H1 (cell line): Measurements from ENCODE around the gene CCNL2. TPM values are rescaled to one million over a fixed set of nuclear protein-coding genes. Genes with fewer than 3 reads are reported as not detected.

Experiments
- CTCF ChIA-PET: fragments of 300-600 bp; sonication (Branson Sonifier 250); formaldehyde crosslinking; loops from one replicate; lab custom pipeline; 2021; ENCODE audit not compliant: partially characterized antibody; lab: Charles Lee
- POLR2A ChIA-PET: fragments of 300-600 bp; sonication (Branson Sonifier 250); formaldehyde crosslinking; loops from one replicate; lab custom pipeline; 2021; ENCODE audit warnings: inconsistent platforms; ENCODE audit not compliant: partially characterized antibody; lab: Charles Lee
- DNase-seq, 2 experiments: peaks; one replicate each; pipeline versions ENCODE4 v3.0.0 to v3.0.0-alpha.2; 2010 to 2022; ENCODE audit warnings: low spot score in 2 of 2, low read depth in 1 of 2, mixed read lengths in 1 of 2
- FAIRE-seq: peaks from 2 replicates; lab custom pipeline; 2011; peaks lifted over from hg19 to GRCh38; lab: Jason Lieb, UNC
- H2AFZ ChIP-seq: 2 replicates; pipeline ENCODE4 v1.8.1; 2012; ENCODE audit warnings: low read length, inconsistent platforms
- H2AK5ac ChIP-seq: 2 replicates; pipeline ENCODE4 v1.6.1; 2013; ENCODE audit warnings: low read depth, low read length
- H2BK120ac ChIP-seq: replicated peaks from 2 replicates; pipeline ENCODE3; 2013; ENCODE audit warnings: low read depth, low read length, inconsistent platforms
- H2BK12ac ChIP-seq: 2 replicates; pipeline ENCODE4 v1.6.1; 2013; ENCODE audit warnings: low read depth, low read length
- H2BK15ac ChIP-seq: 2 replicates; pipeline ENCODE4 v1.6.1; 2013; ENCODE audit warnings: low read length
- H2BK20ac ChIP-seq: 2 replicates; pipeline ENCODE4 v1.6.1; 2013; ENCODE audit warnings: low read length
- H2BK5ac ChIP-seq: 2 replicates; pipeline ENCODE4 v1.6.1; 2013; ENCODE audit warnings: low read depth, low read length
- H3K14ac ChIP-seq: 2 replicates; pipeline ENCODE4 v1.6.1; 2013; ENCODE audit warnings: inconsistent platforms; ENCODE audit not compliant: insufficient read length
- H3K18ac ChIP-seq: 2 replicates; pipeline ENCODE4 v1.6.1; 2013; ENCODE audit warnings: low read length; ENCODE audit errors: extremely low read depth
- H3K23ac ChIP-seq: 2 replicates; pipeline ENCODE4 v1.6.1; 2013; ENCODE audit warnings: inconsistent platforms; ENCODE audit not compliant: insufficient read length
- H3K23me2 ChIP-seq: 2 replicates; pipeline ENCODE4 v1.6.1; 2013; ENCODE audit warnings: low read depth, low read length
- H3K27ac ChIP-seq: 2 replicates; pipeline ENCODE4 v1.6.1; 2011; ENCODE audit warnings: low read depth, low read length, inconsistent platforms
- H3K27me3 ChIP-seq, 4 experiments: replicated peaks in 1 of 4; 1 replicate in 1 of 4; 2 replicates in 3 of 4; pipeline versions ENCODE4 v1.6.1 to v1.8.1; 2011 to 2013; ENCODE audit warnings: low read length in 3 of 4, mild to moderate bottlenecking in 3 of 4, inconsistent platforms in 2 of 4, mixed read lengths in 2 of 4, moderate library complexity in 1 of 4; ENCODE audit not compliant: control insufficient read depth in 3 of 4, insufficient read depth in 3 of 4; ENCODE audit errors: extremely low read depth in 1 of 4
- H3K36me3 ChIP-seq, 4 experiments: 2 replicates each; pipeline versions ENCODE4 v1.6.1 to v1.8.1; 2011 to 2013; ENCODE audit warnings: mild to moderate bottlenecking in 4 of 4, low read length in 3 of 4, moderate library complexity in 2 of 4, control low read depth in 1 of 4, inconsistent platforms in 1 of 4; ENCODE audit not compliant: insufficient read depth in 4 of 4, control insufficient read depth in 2 of 4
- H3K4ac ChIP-seq: replicated peaks from 2 replicates; pipeline ENCODE3; 2013; ENCODE audit warnings: low read length, low read depth, mixed read lengths, inconsistent platforms; ENCODE audit not compliant: insufficient read length
- H3K4me1 ChIP-seq, 4 experiments: replicated peaks in 1 of 4; 1 replicate in 1 of 4; 2 replicates in 3 of 4; pipeline versions ENCODE4 v1.6.1 to v1.8.1; 2011 to 2013; ENCODE audit warnings: low read length in 3 of 4, inconsistent platforms in 2 of 4, mixed read lengths in 1 of 4; ENCODE audit not compliant: insufficient read depth in 4 of 4, control insufficient read depth in 3 of 4
- H3K4me2 ChIP-seq, 2 experiments: 2 replicates each; pipeline versions ENCODE4 v1.6.1 to v1.8.1; 2011 to 2013; ENCODE audit warnings: low read depth in 2 of 2, low read length in 2 of 2, control low read depth in 1 of 2, inconsistent platforms in 1 of 2, mild to moderate bottlenecking in 1 of 2; ENCODE audit not compliant: insufficient read depth in 1 of 2
- H3K4me3 ChIP-seq, 4 experiments: fragments of 200-600, 300-600 bp in 1 of 4; sonication (generic), shearing (Covaris generic), sonication (Bioruptor Twin) in 1 of 4; 2 replicates each; pipeline versions ENCODE4 v1.5.1 to v1.8.1; 2011 to 2016; ENCODE audit warnings: low read length in 4 of 4, low read depth in 3 of 4, control low read depth in 2 of 4, inconsistent platforms in 2 of 4, mild to moderate bottlenecking in 2 of 4, mixed read lengths in 1 of 4, moderate library complexity in 1 of 4; ENCODE audit not compliant: insufficient read depth in 2 of 4; ENCODE audit errors: extremely low read depth in 1 of 4
- H3K56ac ChIP-seq: replicated peaks from 2 replicates; pipeline ENCODE3; 2013; ENCODE audit warnings: low read depth, mild to moderate bottlenecking, mixed read lengths, low read length, inconsistent platforms; ENCODE audit not compliant: insufficient read length
- H3K79me1 ChIP-seq: 2 replicates; pipeline ENCODE4 v1.6.1; 2013; ENCODE audit warnings: low read depth, low read length, control low read depth
- H3K79me2 ChIP-seq, 2 experiments: 2 replicates each; pipeline versions ENCODE4 v1.6.1 to v1.8.1; 2012 to 2013; ENCODE audit warnings: low read length in 2 of 2, mild to moderate bottlenecking in 2 of 2, inconsistent platforms in 1 of 2; ENCODE audit not compliant: insufficient read depth in 2 of 2, control insufficient read depth in 1 of 2
- H3K9ac ChIP-seq, 4 experiments: replicated peaks in 1 of 4; 1 replicate in 1 of 4; 2 replicates in 3 of 4; pipeline versions ENCODE4 v1.6.1 to v1.8.1; 2011 to 2013; ENCODE audit warnings: low read depth in 3 of 4, low read length in 3 of 4, control low read depth in 2 of 4, mild to moderate bottlenecking in 2 of 4, moderate library complexity in 2 of 4, inconsistent platforms in 1 of 4; ENCODE audit errors: extremely low read depth in 1 of 4
- H3K9me3 ChIP-seq, 2 experiments: 2 replicates each; pipeline versions ENCODE4 v1.6.1 to v1.8.1; 2012 to 2013; ENCODE audit warnings: mild to moderate bottlenecking in 2 of 2, moderate library complexity in 2 of 2, control low read depth in 1 of 2, inconsistent platforms in 1 of 2, low read depth in 1 of 2, low read length in 1 of 2, mixed read lengths in 1 of 2; ENCODE audit not compliant: insufficient read depth in 2 of 2
- H4K20me1 ChIP-seq, 2 experiments: replicated peaks in 1 of 2; 2 replicates each; pipeline versions ENCODE3 to v1.8.1; 2011 to 2013; ENCODE audit warnings: inconsistent platforms in 2 of 2, low read length in 2 of 2, mild to moderate bottlenecking in 1 of 2; ENCODE audit not compliant: insufficient read depth in 2 of 2, control insufficient read depth in 1 of 2
- H4K5ac ChIP-seq: 2 replicates; pipeline ENCODE4 v1.6.1; 2013; ENCODE audit warnings: low read length, low read depth, mixed read lengths, inconsistent platforms; ENCODE audit not compliant: insufficient read length
- H4K8ac ChIP-seq: 2 replicates; pipeline ENCODE4 v1.8.0; 2013; ENCODE audit warnings: mild to moderate bottlenecking, moderate library complexity, low read length, inconsistent platforms; ENCODE audit not compliant: insufficient read depth; ENCODE audit errors: extremely low read depth
- H4K91ac ChIP-seq: replicated peaks from 2 replicates; pipeline ENCODE3; 2013; ENCODE audit warnings: low read length, mixed read lengths, inconsistent platforms; ENCODE audit not compliant: insufficient read length
- FOSL1 ChIP-seq: IDR thresholded peaks from 2 replicates; pipeline ENCODE4 v1.6.1; 2011; ENCODE audit warnings: mild to moderate bottlenecking, low read depth, low read length, moderate library complexity; ENCODE audit not compliant: insufficient read depth
- whole genome bisulfite sequencing, 2 experiments: shearing (Covaris generic) in 1 of 2; methylation state at CpG; one replicate each; pipeline versions ENCODE4 v1.1.6 to v1.1.7; 2013 to 2015; ENCODE audit warnings: low lambda C conversion rate in 2 of 2, mixed read lengths in 2 of 2, inconsistent platforms in 1 of 2, low coverage in 1 of 2, missing lambda C conversion rate in 1 of 2; ENCODE audit not compliant: insufficient replicate concordance in 2 of 2, insufficient coverage in 1 of 2, insufficient read length in 1 of 2; ENCODE audit errors: extremely low coverage in 1 of 2, missing lambda C conversion rate in 1 of 2; 5-methylcytosine and 5-hydroxymethylcytosine counted together
- microRNA-seq, 2 experiments: library from miRNA; unstranded; fragments of <30 nt; microRNA quantifications; one replicate each; pipeline versions ENCODE4 to v1.2.0, GENCODE V29; 2016 to 2020; ENCODE audit warnings: borderline microRNAs expressed in 2 of 2, borderline number of aligned reads in 2 of 2, borderline replicate concordance in 1 of 2
- polyA plus RNA-seq, 7 experiments: library from polyadenylated mRNA; depleted of rRNA in 3 of 7; stranded (reverse) in 5 of 7; unstranded in 2 of 7; fragments of >200 nt in 5 of 7; fragments of 200-250 nt in 2 of 7; gene quantifications; 1 replicate in 5 of 7; 2 replicates in 1 of 7; 4 replicates in 1 of 7; pipeline versions ENCODE4 v1.2.1 to v1.2.3, GENCODE V29; 2011 to 2013; ENCODE audit warnings: missing spikeins in 2 of 7, mixed read lengths in 2 of 7
- total RNA-seq: library from RNA; stranded (reverse); fragmentation: NEBNext Ultra II Directional; extraction: Animal tissue kit (Norgen Biotek cat#: 25700); gene quantifications from 2 replicates; pipeline ENCODE4 v1.2.1, GENCODE V29; 2021

CCNL2 gene
- total and polyA plus RNA-seq, 2 of the 8 experiments (the other 6 are each of a cell fraction or from before 2014, with no cell fraction given), result 79.8 to 120 TPM

GRCh38 chr1:1335792-1336248, 63.3 kb downstream of the CCNL2 start:
- no peak overlapping the region for H2AK5ac ChIP-seq
- H2AFZ ChIP-seq, result no peak overlapping the region
- FAIRE-seq (no peak), DNase-seq (no peak)
- no peak overlapping the region for H2BK15ac ChIP-seq
- no peak overlapping the region for H3K18ac ChIP-seq
- no peak overlapping the region for H3K56ac ChIP-seq
- H3K4ac ChIP-seq, result no peak overlapping the region
- H4K5ac ChIP-seq, result no peak overlapping the region
- H4K20me1 ChIP-seq, result peaks cover 11 to 30% of the 10 kb centered on the region in 2 experiments
- H3K36me3 ChIP-seq, result peaks cover 2 to 32% (median 8%) of the 10 kb centered on the region in 4 experiments; a peak in 7 of 8 replicates
- H3K4me1 ChIP-seq, result no peaks in the 10 kb centered on the region; a peak in 2 of 7 replicates
- no peaks in the 10 kb centered on the region; the same call in 1 of the 2 replicates for H3K23me2 ChIP-seq
- TF ChIP-seq FOSL1, result no peak
- no peak overlapping the region for H3K14ac ChIP-seq
- no peak overlapping the region for H4K8ac ChIP-seq
- no peak overlapping the region for H3K4me2 ChIP-seq
- H3K9me3 ChIP-seq, result peaks cover 0 to 2% of the 10 kb centered on the region in 2 experiments; a peak in 1 of 4 replicates
- no peak overlapping the region for H3K27ac ChIP-seq
- peaks cover 6% of the 10 kb centered on the region; the same call in 1 of the 2 replicates for H3K79me1 ChIP-seq
- ChIA-PET CTCF (interaction anchor here (1.3 to 3.2 kb wide), 3 partner anchors 8 to 35 kb away, joined by 3 to 13 read pairs (median 3); partner anchors contain the start of gene DVL1), POLR2A (interaction anchor here (0.8 to 9.0 kb wide), 9 partner anchors 9 to 83 kb away, joined by 3 to 134 read pairs (median 7); partner anchors contain the start of gene DVL1)
- no peaks in the 10 kb centered on the region; a peak in 1 of 7 replicates for H3K27me3 ChIP-seq
- no peak overlapping the region for H3K9ac ChIP-seq
- 92% methylated on average over 7 of the region's 21 CpGs; no CpG with 5 or more reads in 1 of the 2 experiments for WGBS, 2 experiments
- H3K4me3 ChIP-seq, result no peak overlapping the region
- H2BK5ac ChIP-seq, result no peak overlapping the region
- no peak overlapping the region for H3K23ac ChIP-seq
- H2BK120ac ChIP-seq, result no peak overlapping the region
- no peak overlapping the region for H2BK12ac ChIP-seq
- no peak overlapping the region for H4K91ac ChIP-seq
- H3K79me2 ChIP-seq, result no peaks in the 10 kb centered on the region
- no peak overlapping the region for H2BK20ac ChIP-seq

Small RNA genes lying within 50 kb of the gene (microRNA-seq; reads per million reads assigned to microRNA genes)
- gene MIR6808, result 0 reads per million in 2 experiments

Other genes with a start within 250 kb of the CCNL2 start
- 1.6 and 1.7 TPM in 2 replicates for gene TTLL10, start 225.5 kb downstream of the CCNL2 start, total RNA-seq
- 1.1 and 2.0 TPM in 2 replicates for gene TTLL10, start 225.5 kb downstream of the CCNL2 start, polyA plus RNA-seq (2011; rRNA removed)
- gene TNFRSF18, start 192.7 kb downstream of the CCNL2 start, total RNA-seq, result 0.92 and 1.5 TPM in 2 replicates
- 2.5 and 2.7 TPM in 2 replicates for gene TNFRSF18, start 192.7 kb downstream of the CCNL2 start, polyA plus RNA-seq (2011; rRNA removed)
- gene TNFRSF4, start 185.2 kb downstream of the CCNL2 start, total RNA-seq, result not detected in 2 replicates
- 0.06 TPM in 1 of 2 replicates, not detected in the other for gene TNFRSF4, start 185.2 kb downstream of the CCNL2 start, polyA plus RNA-seq (2011; rRNA removed)
- 72.2 and 75.6 TPM in 2 replicates for gene SDF4, start 167.3 kb downstream of the CCNL2 start, total RNA-seq
- 45.5 and 69.8 TPM in 2 replicates for gene SDF4, start 167.3 kb downstream of the CCNL2 start, polyA plus RNA-seq (2011; rRNA removed)
- gene B3GALT6, start 167.1 kb downstream of the CCNL2 start, total RNA-seq, result 18.2 and 18.4 TPM in 2 replicates
- 20.4 and 23.1 TPM in 2 replicates for gene B3GALT6, start 167.1 kb downstream of the CCNL2 start, polyA plus RNA-seq (2011; rRNA removed)
- gene C1QTNF12, start 152.6 kb downstream of the CCNL2 start, total RNA-seq, result 3.7 and 4.9 TPM in 2 replicates
- 2.1 and 4.8 TPM in 2 replicates for gene C1QTNF12, start 152.6 kb downstream of the CCNL2 start, polyA plus RNA-seq (2011; rRNA removed)
- 67.2 and 67.9 TPM in 2 replicates for gene UBE2J2, start 125.5 kb downstream of the CCNL2 start, total RNA-seq
- gene UBE2J2, start 125.5 kb downstream of the CCNL2 start, polyA plus RNA-seq (2011; rRNA removed), result 33.6 and 47.3 TPM in 2 replicates
- 0.90 and 1.2 TPM in 2 replicates for gene SCNN1D, start 118.9 kb downstream of the CCNL2 start, total RNA-seq
- gene SCNN1D, start 118.9 kb downstream of the CCNL2 start, polyA plus RNA-seq (2011; rRNA removed), result 2.5 and 4.1 TPM in 2 replicates
- gene ACAP3, start 91.4 kb downstream of the CCNL2 start, total RNA-seq, result 26.5 and 28.3 TPM in 2 replicates
- gene ACAP3, start 91.4 kb downstream of the CCNL2 start, polyA plus RNA-seq (2011; rRNA removed), result 14.8 and 30.0 TPM in 2 replicates
- 38.8 and 40.1 TPM in 2 replicates for gene PUSL1, start 90.7 kb downstream of the CCNL2 start, total RNA-seq
- 87.4 and 108 TPM in 2 replicates for gene PUSL1, start 90.7 kb downstream of the CCNL2 start, polyA plus RNA-seq (2011; rRNA removed)
- gene INTS11, start 74.7 kb downstream of the CCNL2 start, total RNA-seq, result 113 and 116 TPM in 2 replicates
- gene INTS11, start 74.7 kb downstream of the CCNL2 start, polyA plus RNA-seq (2011; rRNA removed), result 243 and 324 TPM in 2 replicates
- 10.6 and 13.3 TPM in 2 replicates for gene CPTP, start 74.5 kb downstream of the CCNL2 start, total RNA-seq
- 8.1 and 13.4 TPM in 2 replicates for gene CPTP, start 74.5 kb downstream of the CCNL2 start, polyA plus RNA-seq (2011; rRNA removed)
- 0.11 and 0.19 TPM in 2 replicates for gene TAS1R3, start 68.1 kb downstream of the CCNL2 start, total RNA-seq
- 0.03 and 0.16 TPM in 2 replicates for gene TAS1R3, start 68.1 kb downstream of the CCNL2 start, polyA plus RNA-seq (2011; rRNA removed)
- gene DVL1, start 49.9 kb downstream of the CCNL2 start, total RNA-seq, result 56.0 and 58.9 TPM in 2 replicates
- gene DVL1, start 49.9 kb downstream of the CCNL2 start, polyA plus RNA-seq (2011; rRNA removed), result 39.4 and 59.8 TPM in 2 replicates
- gene MXRA8, start 40.8 kb downstream of the CCNL2 start, total RNA-seq, result 10.0 and 10.5 TPM in 2 replicates
- 17.2 and 35.4 TPM in 2 replicates for gene MXRA8, start 40.8 kb downstream of the CCNL2 start, polyA plus RNA-seq (2011; rRNA removed)
- gene AURKAIP1, start 24.1 kb downstream of the CCNL2 start, total RNA-seq, result 194 TPM in 2 replicates
- 87.8 and 138 TPM in 2 replicates for gene AURKAIP1, start 24.1 kb downstream of the CCNL2 start, polyA plus RNA-seq (2011; rRNA removed)
- gene MRPL20, start 8.0 kb upstream of the CCNL2 start, total RNA-seq, result 126 and 130 TPM in 2 replicates
- gene MRPL20, start 8.0 kb upstream of the CCNL2 start, polyA plus RNA-seq (2011; rRNA removed), result 138 and 151 TPM in 2 replicates
- 1.8 and 2.2 TPM in 2 replicates for gene ANKRD65, start 21.9 kb upstream of the CCNL2 start, total RNA-seq
- gene ANKRD65, start 21.9 kb upstream of the CCNL2 start, polyA plus RNA-seq (2011; rRNA removed), result 1.7 and 2.0 TPM in 2 replicates
- 36.6 and 42.0 TPM in 2 replicates for gene VWA1, start 36.4 kb upstream of the CCNL2 start, total RNA-seq
- gene VWA1, start 36.4 kb upstream of the CCNL2 start, polyA plus RNA-seq (2011; rRNA removed), result 16.0 and 19.5 TPM in 2 replicates
- gene ATAD3C, start 50.4 kb upstream of the CCNL2 start, total RNA-seq, result 1.3 and 2.0 TPM in 2 replicates
- gene ATAD3C, start 50.4 kb upstream of the CCNL2 start, polyA plus RNA-seq (2011; rRNA removed), result 2.7 and 2.8 TPM in 2 replicates
- 63.0 and 64.4 TPM in 2 replicates for gene ATAD3B, start 72.4 kb upstream of the CCNL2 start, total RNA-seq
- gene ATAD3B, start 72.4 kb upstream of the CCNL2 start, polyA plus RNA-seq (2011; rRNA removed), result 31.3 and 43.9 TPM in 2 replicates
- 63.7 and 64.7 TPM in 2 replicates for gene ATAD3A, start 112.8 kb upstream of the CCNL2 start, total RNA-seq
- 28.3 and 46.7 TPM in 2 replicates for gene ATAD3A, start 112.8 kb upstream of the CCNL2 start, polyA plus RNA-seq (2011; rRNA removed)
- 3.6 and 6.6 TPM in 2 replicates for gene TMEM240, start 141.3 kb upstream of the CCNL2 start, total RNA-seq
- 5.7 and 7.6 TPM in 2 replicates for gene TMEM240, start 141.3 kb upstream of the CCNL2 start, polyA plus RNA-seq (2011; rRNA removed)
- gene SSU72, start 175.5 kb upstream of the CCNL2 start, total RNA-seq, result 165 and 170 TPM in 2 replicates
- gene SSU72, start 175.5 kb upstream of the CCNL2 start, polyA plus RNA-seq (2011; rRNA removed), result 110 and 116 TPM in 2 replicates
- gene FNDC10, start 200.8 kb upstream of the CCNL2 start, total RNA-seq, result 18.3 and 19.0 TPM in 2 replicates
- gene FNDC10, start 200.8 kb upstream of the CCNL2 start, polyA plus RNA-seq (2011; rRNA removed), result 21.8 and 40.0 TPM in 2 replicates
- gene MIB2, start 216.2 kb upstream of the CCNL2 start, total RNA-seq, result 56.5 and 60.0 TPM in 2 replicates
- gene MIB2, start 216.2 kb upstream of the CCNL2 start, polyA plus RNA-seq (2011; rRNA removed), result 32.5 and 71.1 TPM in 2 replicates
- 14.6 and 19.1 TPM in 2 replicates for gene MMP23B, start 232.8 kb upstream of the CCNL2 start, total RNA-seq
- 9.2 and 20.8 TPM in 2 replicates for gene MMP23B, start 232.8 kb upstream of the CCNL2 start, polyA plus RNA-seq (2011; rRNA removed)